GM13977 (cell line): Measurements from ENCODE around the gene SLFN5.

Experiments
- DNase-seq: peaks from one replicate; pipeline ENCODE4 v3.0.0; 2012; ENCODE audit warnings: low spot score
- CTCF ChIP-seq: IDR thresholded peaks from 2 replicates; pipeline ENCODE4 v1.5.1; 2012; ENCODE audit warnings: mild to moderate bottlenecking, control low read depth; ENCODE audit not compliant: insufficient read depth; ENCODE audit errors: extremely low read depth, missing control alignments
- in situ Hi-C: fragments of 300-500 bp; cut with MboI; formaldehyde crosslinking; loops from one replicate; pipeline ENCODE4 v1.12.0; 2022; ENCODE audit warnings: low sequenced_read_pairs, low pct_unique_long_range_greater_than_20kb, mixed read lengths, inconsistent platforms; ENCODE audit not compliant: unreplicated experiment

SLFN5 gene

GRCh38 chr17:35242158-35242804, 591 bp upstream of the SLFN5 start:
- in situ Hi-C loops, result no loop called here
- DNase-seq, result peak; percentile 87
- TF ChIP-seq CTCF, result peak; percentile 31

DNA sequence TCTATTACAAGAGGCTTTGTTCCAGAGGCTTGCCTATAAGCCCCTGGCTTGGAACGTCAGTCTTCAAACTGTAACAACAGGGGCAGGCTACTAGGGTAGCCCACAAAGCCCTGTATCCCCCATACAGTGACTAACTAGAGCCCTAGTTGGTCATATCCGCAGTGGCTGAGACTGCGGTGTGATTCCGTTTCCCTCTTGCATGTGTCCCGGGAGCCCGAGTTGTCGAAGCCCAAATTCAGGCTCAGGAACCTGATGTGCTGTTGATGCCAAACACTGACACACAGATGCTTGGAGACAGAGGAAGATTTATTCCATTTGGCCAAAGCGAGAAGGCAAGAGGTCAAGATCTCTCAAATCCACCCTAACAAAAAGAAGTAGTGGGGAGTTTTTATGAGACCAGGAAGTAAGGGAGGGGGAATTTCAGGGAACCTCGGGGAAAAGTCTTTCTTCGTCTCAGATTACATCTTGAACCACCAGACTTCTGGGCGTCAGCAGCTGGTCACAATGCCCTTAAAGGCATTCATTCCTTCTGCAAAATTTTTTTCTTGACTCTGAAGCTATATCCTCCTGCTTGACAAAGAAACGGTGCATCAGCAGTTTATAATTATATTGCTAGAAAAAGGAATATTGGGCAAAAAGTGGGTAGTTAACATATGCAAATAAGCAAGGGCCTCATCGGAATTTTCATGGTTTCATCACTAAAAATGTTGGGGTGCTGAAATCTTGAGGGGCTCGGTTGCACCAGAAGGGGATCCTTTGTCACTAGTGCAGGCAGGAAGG, 879 bp downstream of the SLFN5 start:
- peak; percentile 41 for DNase-seq
- TF ChIP-seq CTCF, result no peak
- in situ Hi-C loops, result no loop called here

DNA sequence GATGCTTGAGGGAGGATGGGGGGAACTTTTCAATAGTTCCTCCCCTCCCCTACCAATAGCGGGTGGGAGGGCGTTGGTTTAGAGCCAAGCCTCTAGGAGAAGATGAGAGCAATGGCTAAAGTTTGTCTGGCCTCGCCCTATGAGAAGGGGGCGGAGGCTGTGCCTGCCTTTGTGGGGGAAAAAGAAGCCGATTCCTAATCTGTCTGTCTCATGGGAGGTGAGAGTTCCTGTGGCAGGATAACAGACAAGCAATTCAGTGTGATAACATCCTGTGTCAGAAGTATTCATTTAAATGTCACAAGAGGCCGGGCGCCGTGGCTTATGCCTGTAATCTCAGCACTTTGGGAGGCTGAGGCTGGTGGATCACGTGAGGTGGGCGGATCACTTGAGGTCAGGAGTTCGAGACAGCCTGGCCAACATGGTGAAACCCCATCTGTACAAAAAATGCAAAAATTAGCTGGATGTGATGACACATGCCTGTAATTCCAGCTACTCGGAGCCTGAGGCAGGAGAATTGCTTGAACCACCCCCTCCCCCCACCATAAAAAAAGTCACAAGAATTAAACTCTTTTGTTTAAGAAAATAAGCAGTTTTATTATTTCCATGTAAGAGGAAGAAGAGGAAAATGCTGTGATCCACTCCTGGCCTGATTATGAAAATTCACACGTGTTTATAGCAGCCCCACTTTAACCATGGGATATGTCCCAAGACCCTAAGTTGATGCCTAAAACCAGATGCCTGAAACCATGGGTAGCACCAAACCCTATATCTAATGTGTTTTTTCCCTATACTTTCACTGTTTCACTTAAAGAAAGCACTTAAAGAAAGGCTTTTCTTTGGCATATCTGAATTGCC, 1.7 kb downstream of the SLFN5 start:
- no peak for TF ChIP-seq CTCF
- in situ Hi-C loops, result no loop called here
- DNase-seq, result peak; percentile 23

GRCh38 chr17:35245196-35245486, 2.3 kb downstream of the SLFN5 start:
- TF ChIP-seq CTCF, result no peak
- DNase-seq, result no peak
- in situ Hi-C loops, result no loop called here

DNA sequence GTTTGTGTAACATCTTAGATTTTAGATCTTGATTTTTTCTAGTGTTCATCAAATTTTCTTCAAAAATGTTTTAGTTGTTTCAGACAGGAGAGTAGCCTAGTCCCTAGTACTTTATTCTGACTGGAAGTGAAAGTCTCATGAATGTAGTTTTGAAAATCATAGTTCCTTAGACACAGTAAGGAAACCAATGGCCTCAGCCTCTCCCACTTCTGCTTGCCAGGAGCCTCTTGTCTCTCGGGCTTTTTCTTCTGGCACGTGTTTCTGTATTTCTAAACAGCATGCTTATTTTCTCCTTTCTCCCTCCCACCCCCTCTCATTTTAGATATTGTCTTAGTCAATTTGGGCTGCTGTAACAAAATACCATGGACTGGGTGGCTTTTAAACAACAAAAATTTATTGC, 9.8 kb downstream of the SLFN5 start:
- no peak for DNase-seq
- in situ Hi-C loops, result no loop called here
- no peak for TF ChIP-seq CTCF

DNA sequence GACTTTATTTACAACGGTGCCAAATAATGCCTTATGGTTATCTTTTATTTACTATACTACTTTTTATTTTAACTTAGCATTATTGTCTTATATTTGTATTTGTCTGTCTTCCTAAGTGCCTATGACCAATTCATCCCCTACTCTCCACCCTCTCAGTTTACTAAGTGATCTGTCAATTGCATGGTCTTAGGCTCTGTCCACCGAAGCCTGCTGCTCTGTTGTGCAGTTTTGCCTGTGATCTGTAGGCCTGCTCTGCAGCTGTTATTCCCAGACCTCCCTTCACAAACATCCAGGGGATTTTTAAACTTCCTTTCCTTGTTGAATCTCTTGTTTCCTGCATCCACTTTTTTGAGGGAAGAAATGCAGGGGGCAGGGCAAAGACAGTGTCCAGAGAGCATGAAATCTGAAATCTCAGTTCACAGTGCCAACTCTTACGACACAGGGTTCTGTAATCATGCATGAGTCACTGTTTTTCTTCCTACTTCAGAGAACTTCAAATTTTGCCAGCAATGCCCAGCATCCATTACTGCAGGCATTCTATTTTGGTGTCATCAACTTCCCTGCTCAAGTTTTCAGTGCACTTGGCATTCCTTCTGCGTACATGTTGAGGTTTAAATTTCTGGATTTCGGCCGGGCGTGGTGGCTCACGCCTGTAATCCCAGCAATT, 11.4 kb downstream of the SLFN5 start:
- DNase-seq, result no peak
- in situ Hi-C loops, result no loop called here
- no peak for TF ChIP-seq CTCF
